ENCODE measurements around the gene CHST12.
"Not testable (repeated sequence)": the region's sequence is repeated elsewhere in the genome, so short reads cannot be mapped to it uniquely, and the experiment has no call there.

The CHST12 gene

DNA sequence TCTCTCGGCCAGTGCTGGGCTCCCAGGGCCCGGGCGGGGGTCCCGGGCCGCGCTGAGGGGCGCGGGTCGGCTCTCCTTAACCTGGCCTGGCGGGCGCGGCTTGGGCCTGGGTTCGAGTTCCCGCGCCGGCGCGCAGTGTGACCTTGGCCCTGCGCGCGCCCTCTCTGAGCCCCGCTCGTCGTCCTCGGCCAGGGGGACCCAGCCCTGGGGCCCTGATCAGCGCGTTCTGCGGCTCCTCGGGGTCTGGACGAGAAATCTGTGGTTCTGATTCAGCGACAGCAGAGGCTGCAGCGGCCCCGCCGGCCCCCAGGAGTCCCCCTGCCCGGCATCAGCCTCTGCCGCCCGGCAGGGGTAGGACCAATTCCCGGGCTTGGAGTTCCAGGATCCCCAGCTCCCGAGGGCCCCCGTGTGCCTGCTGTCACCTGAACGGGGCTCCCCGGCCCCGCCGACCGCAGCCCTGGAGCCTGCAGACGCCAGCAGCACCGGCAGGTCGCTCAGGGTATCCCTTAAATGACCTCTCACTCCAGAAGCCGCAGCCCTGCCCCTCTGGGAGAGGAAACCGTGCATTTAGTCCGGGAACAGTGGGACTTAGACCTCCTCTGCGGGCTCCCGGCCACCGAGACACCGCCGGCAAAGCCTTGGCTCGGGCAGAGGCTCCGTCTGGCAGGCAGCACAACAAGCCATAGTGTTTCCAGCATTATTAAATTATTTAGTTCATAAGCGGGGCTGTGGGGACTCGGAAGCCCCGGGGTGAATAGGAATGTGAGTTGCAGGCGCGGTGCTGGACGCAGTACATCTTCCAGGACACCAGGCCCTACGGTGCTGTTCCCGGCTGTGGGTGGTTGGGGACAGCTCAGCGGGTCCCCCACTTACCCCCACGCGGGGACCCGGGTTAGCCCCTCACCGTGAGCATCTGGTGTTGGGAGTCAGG, 572 bp downstream of the CHST12 start:
- DNase-seq (ENCODE audit: low read depth in 2 of 2): no peak

DNA sequence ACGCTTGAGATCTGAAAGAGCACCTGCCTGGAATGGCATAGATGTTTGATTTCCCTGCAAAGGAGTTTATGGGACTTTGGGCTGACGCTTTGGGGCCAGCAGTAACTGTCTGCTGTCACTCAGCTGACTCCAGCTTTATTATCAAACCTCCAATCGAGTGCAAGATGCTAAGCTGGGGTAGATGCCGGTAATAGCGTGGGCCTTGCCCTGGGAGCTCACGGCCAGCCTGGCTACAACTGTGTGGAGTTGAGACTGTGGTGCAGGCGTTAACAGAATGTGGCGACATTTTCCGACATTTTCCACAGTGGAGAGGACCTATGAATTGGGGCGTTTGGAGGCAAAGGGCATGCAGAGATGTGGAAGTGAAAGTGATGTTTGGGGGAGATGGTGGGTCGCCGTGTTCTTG, 1.3 kb downstream of the CHST12 start:
- no peak for DNase-seq (ENCODE audit: low read depth in 2 of 2)

DNA sequence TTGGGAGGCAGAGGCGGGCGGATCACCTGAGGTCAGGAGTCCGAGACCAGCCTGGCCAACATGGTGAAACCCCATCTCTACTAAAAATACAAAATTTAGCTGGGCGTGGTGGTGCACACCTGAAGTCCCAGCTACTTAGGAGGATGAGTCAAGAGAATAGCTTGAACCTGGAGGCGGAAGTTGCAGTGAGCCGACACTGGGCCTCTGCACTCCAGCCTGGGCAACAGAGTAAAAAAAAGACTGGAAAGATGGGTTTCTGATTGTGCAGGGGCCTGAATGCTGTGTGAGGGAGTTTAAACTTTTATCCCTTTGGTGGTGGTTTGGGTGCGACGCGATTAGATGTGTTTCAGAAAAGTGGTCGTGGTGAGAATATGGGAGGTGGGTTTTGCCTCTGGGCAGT, 1.8 kb downstream of the CHST12 start:
- no peak for DNase-seq (ENCODE audit: low read depth in 2 of 2)

DNA sequence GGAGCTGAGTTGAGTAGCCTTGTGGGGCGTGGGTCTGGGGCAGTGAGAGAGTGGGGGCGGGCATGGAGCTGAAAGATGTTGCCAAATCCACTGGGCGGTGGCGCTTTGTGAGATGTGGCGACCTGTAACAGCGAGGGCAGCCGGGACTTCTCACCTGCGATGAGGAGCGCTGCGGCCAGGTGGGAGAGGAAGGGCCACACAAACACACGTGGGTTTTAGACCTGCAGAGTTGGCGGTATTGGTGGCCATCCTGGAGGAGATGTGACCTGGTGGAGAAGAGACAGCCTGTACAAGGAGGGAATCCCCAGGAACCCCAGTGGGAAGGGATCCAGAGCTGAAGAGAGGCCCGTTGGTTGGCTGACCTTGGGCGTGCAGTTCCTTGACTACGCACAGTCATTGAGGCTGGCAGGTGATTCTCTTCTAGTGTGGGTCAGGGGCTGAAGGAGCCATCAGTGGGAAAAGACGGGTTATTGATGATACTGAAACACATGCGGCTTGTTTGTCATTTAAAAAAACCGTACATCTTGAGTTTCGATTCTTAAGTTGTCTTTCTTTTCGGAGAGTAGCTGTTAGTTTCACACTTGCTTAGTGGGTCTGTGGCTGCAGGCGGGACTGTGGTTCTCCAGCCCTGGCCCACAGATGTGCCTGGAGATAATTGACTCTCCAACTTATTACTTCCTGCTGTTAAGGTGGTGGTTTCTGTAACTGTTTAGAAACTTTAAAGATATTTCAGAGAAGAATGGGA, 2.4 kb downstream of the CHST12 start:
- DNase-seq (ENCODE audit: low read depth in 2 of 2): peak; percentile 41 to 42

DNA sequence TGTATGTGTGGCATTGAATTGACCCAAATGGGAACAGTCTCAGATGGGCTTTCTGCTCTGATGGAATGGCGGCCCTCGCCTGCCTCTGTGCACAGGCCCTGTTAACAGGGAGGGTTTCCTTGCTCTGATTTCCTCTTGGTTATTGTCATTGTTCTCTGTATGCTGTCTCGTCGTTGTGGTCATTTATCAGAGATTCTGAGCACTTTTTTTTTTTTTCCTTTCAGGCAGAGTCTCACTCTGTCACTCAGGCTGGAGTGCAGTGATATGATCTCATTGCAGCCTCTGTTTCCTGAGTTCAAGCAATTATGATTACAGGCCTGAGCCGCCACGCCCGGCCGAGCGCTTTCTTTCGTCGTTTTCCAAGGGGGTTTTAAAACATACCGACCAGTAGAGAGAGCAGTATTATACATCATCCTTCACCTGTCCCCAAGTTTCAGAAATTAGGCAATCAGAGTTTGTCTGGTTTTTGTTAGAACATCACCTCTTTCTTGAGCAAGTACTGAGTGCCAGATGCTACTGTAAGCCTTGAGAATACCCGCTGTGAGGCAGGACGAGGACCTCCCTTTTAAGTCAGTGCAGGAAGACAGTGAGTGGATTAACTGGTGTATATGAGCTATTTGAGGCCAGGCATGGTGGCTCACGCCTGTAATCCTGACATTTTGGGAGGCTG, 6.5 kb downstream of the CHST12 start:
- no peak for DNase-seq (ENCODE audit: low read depth in 2 of 2)

DNA sequence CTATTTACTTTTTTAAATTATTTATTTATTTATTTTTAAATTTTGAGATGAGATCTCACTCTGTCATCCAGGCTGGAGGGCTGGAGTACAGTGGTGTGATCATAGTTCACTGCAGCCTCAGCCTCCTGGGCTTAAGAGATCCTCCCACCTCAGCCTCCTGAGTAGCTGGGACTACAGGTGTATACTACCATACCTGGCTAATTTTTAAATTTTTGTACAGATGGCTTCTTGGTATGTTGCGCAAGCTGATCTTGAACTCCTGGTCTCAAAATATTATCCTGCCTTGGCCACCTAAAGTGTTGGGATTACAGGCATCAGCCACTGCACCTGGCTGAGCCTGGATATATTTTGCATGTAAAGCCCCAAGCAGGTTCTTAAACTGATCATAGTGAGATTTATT, 7.6 kb downstream of the CHST12 start:
- no peak for DNase-seq (ENCODE audit: low read depth in 2 of 2)

DNA sequence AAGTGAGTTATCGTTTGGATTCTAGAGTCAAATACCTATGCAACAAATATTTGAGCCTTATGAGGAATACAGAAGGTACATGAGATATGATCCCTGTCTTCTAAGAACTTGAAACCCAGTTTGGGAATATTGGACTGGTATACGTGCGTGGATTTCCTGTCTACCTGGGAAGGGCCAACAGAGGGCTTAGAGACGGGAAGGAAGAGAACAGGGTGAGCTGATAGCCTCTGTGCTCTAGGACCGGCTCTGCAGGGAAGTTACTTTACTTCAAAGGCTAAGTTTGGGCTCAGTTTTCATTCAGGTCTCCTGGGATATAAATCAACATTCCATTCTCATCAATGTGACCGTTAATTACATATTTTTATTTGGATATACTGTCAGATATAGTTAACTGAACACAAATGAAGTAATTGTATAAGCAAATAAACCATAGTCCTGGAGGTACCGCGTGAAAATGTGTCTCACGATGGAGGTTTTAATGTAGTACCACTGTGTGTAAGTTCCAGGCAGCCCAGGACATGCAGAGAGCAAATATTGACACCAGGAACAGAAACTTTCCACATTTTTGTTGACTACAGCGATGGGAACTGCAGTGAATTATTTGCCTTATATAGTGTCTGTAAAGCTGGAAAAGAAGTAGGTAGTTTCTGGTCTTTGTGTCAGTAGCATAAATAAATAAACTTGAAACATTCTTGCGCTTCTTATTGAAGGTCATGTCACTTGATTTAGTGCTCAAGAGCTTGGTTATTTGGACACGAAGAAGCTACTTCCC, 8.6 kb downstream of the CHST12 start:
- no peak for DNase-seq (ENCODE audit: low read depth in 2 of 2)

DNA sequence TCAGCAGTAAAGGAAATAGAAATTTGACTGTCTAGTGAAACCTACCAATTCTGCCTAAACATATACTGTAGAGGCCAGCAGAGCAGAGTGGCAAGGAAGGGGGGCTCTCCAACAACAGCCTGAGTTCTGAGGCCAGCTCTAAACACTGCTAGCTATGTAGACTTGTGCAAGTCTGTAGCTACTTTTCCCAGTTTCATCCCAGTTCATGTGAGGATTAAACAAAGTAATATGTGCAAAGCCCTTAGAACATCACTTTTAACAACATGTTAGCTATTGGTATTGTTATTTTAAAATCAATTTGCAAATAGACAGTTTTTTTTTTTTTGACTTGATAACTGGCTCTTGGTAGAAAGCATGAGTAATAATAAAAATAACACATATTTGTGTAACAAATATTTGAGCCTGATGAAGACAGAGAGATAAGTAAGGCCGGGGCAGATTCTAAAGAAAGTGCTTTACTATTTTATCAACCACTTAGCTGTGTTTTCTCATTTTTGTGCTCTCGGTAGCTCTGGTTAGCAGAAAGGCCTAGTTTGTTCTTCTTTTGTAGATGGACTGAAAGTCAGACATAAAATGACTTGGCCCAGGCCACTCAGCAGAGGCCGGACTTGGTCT, 9.3 kb downstream of the CHST12 start:
- DNase-seq (ENCODE audit: low read depth in 2 of 2): no peak

DNA sequence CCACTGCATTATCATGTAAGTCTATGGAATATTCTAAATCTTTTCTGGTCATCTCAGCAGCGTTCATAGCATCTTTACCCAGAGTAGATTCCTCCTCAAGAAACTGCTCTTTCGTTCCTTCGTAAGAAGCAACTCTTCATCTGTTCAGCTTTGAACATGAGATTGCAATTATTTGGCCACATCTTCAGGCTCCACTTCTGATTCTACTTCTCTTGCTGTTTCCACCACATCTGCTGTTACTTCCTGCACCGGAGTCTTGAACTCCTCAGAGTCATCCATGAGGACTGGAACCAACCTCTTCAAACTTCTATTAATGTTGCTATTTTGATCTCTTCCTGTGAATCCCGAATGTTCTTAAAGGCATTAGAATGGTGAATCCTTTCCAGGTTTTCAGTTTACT, 12.7 kb downstream of the CHST12 start:
- no peak for DNase-seq (ENCODE audit: low read depth in 2 of 2)

DNA sequence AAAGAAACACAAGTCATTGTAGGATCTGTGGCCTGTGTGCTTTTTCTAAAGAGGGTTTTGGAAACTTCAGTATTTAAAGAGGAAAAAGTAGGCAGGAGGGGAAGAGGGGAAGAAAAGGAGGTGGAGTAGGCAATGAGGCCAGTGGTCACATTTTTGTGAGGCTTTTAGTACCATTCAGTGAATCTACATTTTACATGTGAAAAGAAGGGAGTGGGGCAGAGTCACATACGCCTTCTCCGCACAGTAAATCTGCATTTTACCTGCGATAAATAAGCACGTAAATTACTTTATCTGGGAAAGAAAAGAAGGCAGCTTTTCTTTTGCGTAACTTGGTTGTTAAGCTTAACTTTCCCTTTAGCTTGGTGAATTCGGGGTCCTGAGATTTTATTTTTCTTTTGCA, 13.2 kb downstream of the CHST12 start:
- DNase-seq (ENCODE audit: low read depth in 2 of 2): no peak

DNA sequence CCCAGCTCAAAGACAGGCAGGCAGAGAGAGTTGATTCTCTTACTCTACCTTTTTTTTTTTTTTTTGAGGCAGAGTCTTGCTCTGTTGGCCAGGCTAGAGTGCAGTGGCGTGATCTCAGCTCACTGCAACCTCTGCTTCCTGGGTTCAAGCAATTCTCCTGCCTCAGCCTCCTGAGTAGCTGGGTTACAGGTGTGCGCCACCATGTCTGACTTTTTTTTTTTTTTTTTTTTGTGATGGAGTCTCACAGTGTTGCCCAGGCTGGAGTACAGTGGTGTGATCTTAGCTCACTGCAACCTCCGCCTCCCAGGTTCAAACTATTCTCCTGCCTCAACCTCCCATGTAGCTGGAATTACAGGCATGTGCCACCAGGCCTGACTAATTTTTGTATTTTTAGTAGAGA, 13.8 kb downstream of the CHST12 start:
- DNase-seq (ENCODE audit: low read depth in 2 of 2): not testable (repeated sequence)

DNA sequence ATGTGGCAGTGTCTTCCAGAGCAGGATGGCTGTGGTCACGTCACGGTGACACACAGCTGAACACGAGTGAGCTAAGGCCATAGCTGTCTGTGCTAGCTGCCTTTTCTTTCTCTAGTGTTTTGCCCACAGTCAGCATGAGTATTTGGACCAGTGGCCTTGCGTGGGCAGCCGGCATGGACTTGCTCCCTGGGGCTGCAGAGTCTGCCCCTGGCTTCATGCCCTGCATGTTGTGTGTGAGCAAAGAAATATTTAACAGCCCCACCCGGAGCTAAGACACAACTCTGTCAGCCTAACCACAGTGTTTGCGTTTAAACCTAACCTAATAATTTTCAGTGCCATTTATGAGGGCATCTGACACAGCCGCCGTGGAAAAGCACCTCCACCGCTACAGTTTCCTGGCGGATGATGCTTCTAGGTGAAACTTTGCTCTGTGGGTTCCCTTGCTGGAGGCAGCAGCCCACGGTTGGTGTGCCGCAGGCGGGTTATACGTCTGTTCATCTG, 14.6 kb downstream of the CHST12 start:
- peak; percentile 53 to 62 for DNase-seq (ENCODE audit: low read depth in 2 of 2)

DNA sequence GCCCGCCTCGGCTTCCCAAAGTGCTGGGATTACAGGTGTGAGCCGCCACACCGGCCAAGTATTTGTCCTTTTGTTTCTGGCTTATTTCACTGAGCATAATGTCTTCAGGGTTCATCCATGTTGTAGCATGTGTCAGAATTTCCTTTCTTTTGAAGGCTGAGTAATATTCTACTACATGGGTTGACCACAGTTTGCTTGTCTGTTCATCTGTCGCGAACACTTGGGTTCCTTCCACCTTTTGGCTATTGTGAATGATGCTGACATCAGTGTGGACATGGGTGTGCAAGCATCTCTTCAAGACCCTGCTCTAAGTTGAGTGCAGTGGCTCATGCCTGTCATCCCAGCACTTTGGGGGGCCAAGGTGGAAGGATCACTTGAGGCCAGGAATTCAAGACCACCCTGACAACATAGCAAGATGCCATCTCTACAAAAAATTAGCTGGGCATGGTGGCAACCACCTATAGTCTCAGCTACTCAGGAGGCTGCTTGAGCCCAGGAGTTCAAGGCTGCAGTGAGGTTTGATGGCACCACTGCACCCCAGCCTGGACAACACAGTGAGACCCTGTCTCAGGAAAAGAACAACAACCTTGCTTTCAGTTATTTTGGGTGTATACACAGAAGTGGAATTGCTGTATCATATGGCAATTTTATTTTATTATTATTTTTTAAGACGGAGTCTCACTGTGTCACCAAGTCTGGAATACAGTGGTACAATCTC, 17.0 kb downstream of the CHST12 start:
- DNase-seq (ENCODE audit: low read depth in 2 of 2): no peak

DNA sequence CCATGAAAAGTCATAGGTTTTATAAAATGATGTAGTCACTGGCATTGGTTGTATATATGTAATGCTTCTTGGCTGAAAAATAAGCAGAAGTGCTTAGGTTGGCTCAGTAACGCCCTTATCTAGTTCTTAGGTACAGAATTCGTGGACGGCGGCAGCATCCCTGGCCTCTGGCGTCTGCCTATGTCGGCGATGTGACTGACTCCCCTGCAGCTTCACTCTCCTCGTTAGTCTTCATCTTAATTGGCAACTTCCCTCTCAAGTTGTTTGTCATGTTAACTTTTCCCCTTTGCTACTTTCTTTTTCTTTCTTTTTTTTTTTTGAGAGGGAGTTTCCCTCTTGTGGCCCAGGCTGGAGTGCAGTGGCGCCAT, 18.5 kb downstream of the CHST12 start:
- DNase-seq (ENCODE audit: low read depth in 2 of 2): no peak

DNA sequence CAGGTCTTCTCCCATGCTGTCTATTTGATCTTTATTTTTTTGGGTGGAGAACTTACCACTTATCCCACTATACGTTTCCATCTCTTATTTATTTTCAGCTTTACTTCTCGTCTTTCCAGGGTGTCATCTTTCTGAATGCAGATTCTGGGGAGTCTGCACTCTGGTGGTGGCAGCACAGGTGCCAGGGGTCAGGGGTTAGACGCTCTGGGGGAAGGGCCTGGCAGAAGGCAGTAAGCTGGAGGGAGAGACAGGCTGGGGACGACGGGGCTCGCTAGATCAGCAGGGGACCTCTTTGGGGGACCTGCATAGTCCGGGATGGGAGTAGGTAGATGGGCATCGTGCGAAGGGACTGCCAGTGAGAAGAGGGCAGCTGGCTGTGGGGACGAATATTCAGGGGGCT, 22.3 kb downstream of the CHST12 start:
- no peak for DNase-seq (ENCODE audit: low read depth in 2 of 2)

DNA sequence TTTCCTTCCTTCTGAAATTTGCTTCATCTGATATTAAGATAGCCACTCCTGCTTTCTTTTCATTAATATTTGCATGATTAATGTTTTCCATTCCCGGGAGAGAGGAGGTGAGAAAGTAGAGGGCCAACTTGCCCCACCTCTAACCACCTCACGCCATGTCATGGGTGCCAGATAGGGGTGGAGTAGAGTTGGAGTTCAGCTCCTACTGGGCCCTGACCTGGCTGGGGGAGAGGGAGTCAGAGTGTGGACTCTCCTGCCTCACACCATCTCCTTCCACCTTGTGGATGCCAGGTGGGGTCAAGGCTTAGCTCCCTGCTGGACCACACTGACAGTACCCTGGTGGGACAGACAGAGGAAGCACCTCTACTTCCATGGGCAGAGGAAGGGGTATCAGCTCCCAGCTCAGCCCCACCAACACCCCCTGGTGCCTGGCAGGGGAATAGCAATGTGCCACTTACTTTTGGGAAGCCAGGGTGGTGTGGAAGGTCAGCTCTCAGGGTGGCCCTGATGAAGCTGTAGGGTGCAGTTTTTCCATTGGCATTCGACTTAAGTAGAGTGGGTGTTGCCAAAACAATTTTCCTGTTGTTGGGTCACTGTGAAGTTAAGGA, 28.0 kb downstream of the CHST12 start:
- DNase-seq (ENCODE audit: low read depth in 2 of 2): no peak

DNA sequence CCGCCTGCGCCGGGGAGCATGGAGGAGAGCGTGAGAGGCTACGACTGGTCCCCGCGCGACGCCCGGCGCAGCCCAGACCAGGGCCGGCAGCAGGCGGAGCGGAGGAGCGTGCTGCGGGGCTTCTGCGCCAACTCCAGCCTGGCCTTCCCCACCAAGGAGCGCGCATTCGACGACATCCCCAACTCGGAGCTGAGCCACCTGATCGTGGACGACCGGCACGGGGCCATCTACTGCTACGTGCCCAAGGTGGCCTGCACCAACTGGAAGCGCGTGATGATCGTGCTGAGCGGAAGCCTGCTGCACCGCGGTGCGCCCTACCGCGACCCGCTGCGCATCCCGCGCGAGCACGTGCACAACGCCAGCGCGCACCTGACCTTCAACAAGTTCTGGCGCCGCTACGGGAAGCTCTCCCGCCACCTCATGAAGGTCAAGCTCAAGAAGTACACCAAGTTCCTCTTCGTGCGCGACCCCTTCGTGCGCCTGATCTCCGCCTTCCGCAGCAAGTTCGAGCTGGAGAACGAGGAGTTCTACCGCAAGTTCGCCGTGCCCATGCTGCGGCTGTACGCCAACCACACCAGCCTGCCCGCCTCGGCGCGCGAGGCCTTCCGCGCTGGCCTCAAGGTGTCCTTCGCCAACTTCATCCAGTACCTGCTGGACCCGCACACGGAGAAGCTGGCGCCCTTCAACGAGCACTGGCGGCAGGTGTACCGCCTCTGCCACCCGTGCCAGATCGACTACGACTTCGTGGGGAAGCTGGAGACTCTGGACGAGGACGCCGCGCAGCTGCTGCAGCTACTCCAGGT, 29.7 kb downstream of the CHST12 start:
- DNase-seq (ENCODE audit: low read depth in 2 of 2): no peak

DNA sequence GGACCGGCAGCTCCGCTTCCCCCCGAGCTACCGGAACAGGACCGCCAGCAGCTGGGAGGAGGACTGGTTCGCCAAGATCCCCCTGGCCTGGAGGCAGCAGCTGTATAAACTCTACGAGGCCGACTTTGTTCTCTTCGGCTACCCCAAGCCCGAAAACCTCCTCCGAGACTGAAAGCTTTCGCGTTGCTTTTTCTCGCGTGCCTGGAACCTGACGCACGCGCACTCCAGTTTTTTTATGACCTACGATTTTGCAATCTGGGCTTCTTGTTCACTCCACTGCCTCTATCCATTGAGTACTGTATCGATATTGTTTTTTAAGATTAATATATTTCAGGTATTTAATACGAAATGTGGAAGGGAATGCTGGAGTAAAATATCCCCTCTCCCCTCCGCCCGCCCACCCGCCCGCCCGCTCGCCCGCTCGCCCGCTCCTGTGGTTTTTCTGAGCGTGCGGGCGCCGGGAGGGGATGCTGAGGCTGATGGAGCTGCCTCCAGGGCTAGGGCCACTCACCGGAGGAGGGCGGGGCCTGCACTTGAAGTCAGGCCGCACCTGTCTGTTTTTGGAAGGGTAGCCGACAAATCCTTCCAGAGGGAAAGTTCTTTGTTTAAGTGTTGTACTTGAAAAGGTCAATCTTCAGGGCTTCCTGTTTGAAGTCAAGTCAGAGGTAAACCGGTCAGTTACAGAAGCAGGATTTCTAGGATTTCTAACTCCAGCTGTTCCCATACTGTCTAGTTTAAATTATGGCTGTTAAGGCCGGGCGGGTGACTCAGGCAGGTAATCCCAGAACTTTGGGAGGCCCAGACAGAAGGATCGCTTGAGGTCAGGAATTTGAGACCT, 30.5 kb downstream of the CHST12 start:
- DNase-seq (ENCODE audit: low read depth in 2 of 2): no peak

Measured in stimulated activated CD8-positive, alpha-beta memory T cell treated with anti-CD3 and anti-CD28 coated beads, Interleukin-7, amount 100 ng/mL, for 4 hours (primary cell).